Pancreas (tissue), 10 donors: ENCODE measurements around the gene LIMS2. TPM values are rescaled to one million over a fixed set of nuclear protein-coding genes. Genes with fewer than 3 reads are reported as not detected.

Source experiments
- ATAC-seq, 4 donors: fragments of 200-7000 bp; cut with Tn5 transposase; one replicate each; pipeline versions ENCODE4 v1.8.0 to v1.9.1; 2020; ENCODE audit warnings: mild to moderate bottlenecking in 4 of 4, moderate library complexity in 4 of 4
- DNase-seq, 6 donors: peaks; one replicate each; pipeline ENCODE4 v3.0.0-alpha.2; 2020
- FAIRE-seq: peaks from 2 replicates; lab custom pipeline; 2012; peaks lifted over from hg19 to GRCh38; lab: Jason Lieb, UNC
- H3K27ac ChIP-seq, 4 donors: fragments of 200-600 bp; sonication (generic); 1 replicate in 3 of 4; 2 replicates in 1 of 4; pipeline versions ENCODE4 v1.5.0 to v1.8.0; 2020
- H3K27me3 ChIP-seq, 4 donors: fragments of 200-600 bp; one replicate each; pipeline ENCODE4 v1.8.0; 2021
- H3K36me3 ChIP-seq, 3 donors: fragments of 200-600 bp; sonication (generic) in 1 of 3; one replicate each; pipeline versions ENCODE4 v1.5.0 to v1.8.0; 2020 to 2021
- H3K4me1 ChIP-seq, 3 donors: fragments of 200-600 bp; one replicate each; pipeline ENCODE4 v1.8.0; 2021
- H3K4me3 ChIP-seq, 4 donors: fragments of 200-600 bp; sonication (generic) in 2 of 4; one replicate each; pipeline versions ENCODE4 v1.5.0 to v1.8.0; 2020 to 2021
- H3K9me3 ChIP-seq, 4 donors: fragments of 200-600 bp; one replicate each; pipeline ENCODE4 v1.8.0; 2021
- CTCF ChIP-seq, 4 donors: fragments of 200-600 bp; sonication (generic) in 3 of 4; IDR thresholded peaks; one replicate each; pipeline versions ENCODE4 v1.5.0 to v1.8.0; 2021; ENCODE audit warnings: antibody characterized with exemption in 4 of 4
- WGBS, 2 donors: extraction: QIAGEN DNeasy Blood & Tissue Kit; methylation state at CpG; one replicate each; pipeline ENCODE4 v1.1.7; 2013; 5-methylcytosine and 5-hydroxymethylcytosine counted together
- intact Hi-C, 3 donors: fragments of 100-400 bp; cut with DNase I; formaldehyde crosslinking; loops; one replicate each; pipeline versions ENCODE4 v1.11.1 to v1.14.2; 2022
- polyA plus RNA-seq, 2 donors: library from polyadenylated mRNA; stranded (reverse); fragments of 200-250 nt; gene quantifications; one replicate each; pipeline ENCODE4 v1.2.3, GENCODE V29; 2013
- total RNA-seq, 6 donors: library from RNA; stranded (reverse); fragmentation: NEBNext Ultra II Directional in 4 of 6; extraction: Animal tissue kit (Norgen Biotek cat#: 25700) in 4 of 6; gene quantifications; one replicate each; pipeline versions ENCODE4 v1.2.1 to v1.2.4, GENCODE V29; 2021 to 2023
- donor health status: healthy with polysubstance abuse.
- donor health status: DM: no; HTN: no; CAD: no; lungs with moderate emphysema.
- donor health status: DM: no; HTN: no; CAD: no.
- donor health status: control.
- donor health status: control.
- donor health status: Bipolar disorder and iron deficiency.
- donor health status: DM: yes; HTN: yes; CAD: no.
- donor health status: DM: no; HTN: no; CAD: no.
- donor health status: DM: no; HTN: no; CAD: no.
- donor health status: DM: yes; HTN: yes; CAD: no.

The LIMS2 gene
- total and polyA plus RNA-seq, 8 donors, result 2.2 to 139 (median 5.2) TPM

- no peak overlapping the region for H3K4me3 ChIP-seq
- DNase-seq (peak in 1 of 6 donors; percentile 5), ATAC-seq (no peak), FAIRE-seq (no peak)
- no peaks in the 10 kb centered on the region for H3K4me1 ChIP-seq
- H3K36me3 ChIP-seq, result no peaks in the 10 kb centered on the region
- no peak overlapping the region for H3K27ac ChIP-seq
- intact Hi-C loops, result no loop called here
- no peak for TF ChIP-seq CTCF (IDR thresholded peaks at IDR 0.05)
- 78 to 82% methylated on average over 3 of the region's 3 CpGs for WGBS, 2 donors
- H3K27me3 ChIP-seq, result no peaks in the 10 kb centered on the region
- no peaks in the 10 kb centered on the region for H3K9me3 ChIP-seq
Observed at GRCh38 chr2:127589358-127589757, 86.0 kb downstream of the LIMS2 start.

Other genes with a start within 250 kb of the LIMS2 start
- 10 to 100 TPM in 5 of 6 donors, 1 to 10 TPM in 1; 9.7 to 20.3 (median 12.1) TPM for gene IWS1, start 149.0 kb downstream of the LIMS2 start, total RNA-seq
- gene IWS1, start 149.0 kb downstream of the LIMS2 start, polyA plus RNA-seq, result 10 to 100 TPM; 16.0 to 22.3 TPM
- gene MYO7B, start 139.8 kb downstream of the LIMS2 start, total RNA-seq, result 1 to 10 TPM in 2 of 6 donors, under 1 TPM in 4; 0.12 to 1.4 (median 0.58) TPM
- gene MYO7B, start 139.8 kb downstream of the LIMS2 start, polyA plus RNA-seq, result 1 to 10 TPM in 1 of 2 donors, under 1 TPM in 1; 0.80 to 1.5 TPM
- gene GPR17, start 29.4 kb downstream of the LIMS2 start, total RNA-seq, result not detected
- gene GPR17, start 29.4 kb downstream of the LIMS2 start, polyA plus RNA-seq, result 1 to 10 TPM in 1 of 2 donors, under 1 TPM in 1; 0.35 to 1.9 TPM
- 1 to 10 TPM; 2.7 to 5.7 (median 3.6) TPM for gene SFT2D3, start 26.0 kb upstream of the LIMS2 start, total RNA-seq
- 1 to 10 TPM; 3.6 to 5.5 TPM for gene SFT2D3, start 26.0 kb upstream of the LIMS2 start, polyA plus RNA-seq
- 10 to 100 TPM; 16.0 to 29.6 (median 21.6) TPM for gene WDR33, start 135.6 kb upstream of the LIMS2 start, total RNA-seq
- gene WDR33, start 135.6 kb upstream of the LIMS2 start, polyA plus RNA-seq, result 10 to 100 TPM in 1 of 2 donors, 1 to 10 TPM in 1; 8.9 to 14.3 TPM
- gene POLR2D, start 182.6 kb upstream of the LIMS2 start, total RNA-seq, result 10 to 100 TPM in 4 of 6 donors, 1 to 10 TPM in 2; 8.6 to 15.7 (median 13.1) TPM
- 1 to 10 TPM; 6.0 to 6.2 TPM for gene POLR2D, start 182.6 kb upstream of the LIMS2 start, polyA plus RNA-seq
- 1 to 10 TPM; 5.1 to 8.7 (median 5.6) TPM for gene AMMECR1L, start 210.4 kb upstream of the LIMS2 start, total RNA-seq
- gene AMMECR1L, start 210.4 kb upstream of the LIMS2 start, polyA plus RNA-seq, result 1 to 10 TPM; 6.3 to 8.9 TPM